SK-N-SH (cell line): ENCODE data around the gene MAN1A1. TPM values are rescaled to one million over a fixed set of nuclear protein-coding genes. Genes with fewer than 3 reads are reported as not detected.

Source experiments
- CTCF ChIA-PET: fragments of 300-600, 350-600 bp; formaldehyde crosslinking; extraction: SDS; loops from one replicate; lab custom pipeline; 2021; lab: Yijun Ruan, JAX
- POLR2A ChIA-PET: fragments of 350-600 bp; sonication (Branson Sonifier 250); formaldehyde crosslinking; extraction: SDS; loops from one replicate; lab custom pipeline; 2020; ENCODE audit warnings: antibody characterized with exemption, inconsistent platforms; lab: Yijun Ruan, JAX
- DNase-seq: peaks from one replicate; pipeline ENCODE4 v3.0.0; 2012
- H2AFZ ChIP-seq: fragments of 200-600 bp; sonication (generic); 2 replicates; pipeline ENCODE4 v1.8.1; 2016; ENCODE audit warnings: antibody characterized with exemption, mild to moderate bottlenecking, low read depth
- H3F3A ChIP-seq: fragments of 200-600 bp; sonication (generic); replicated peaks from 2 replicates; pipeline ENCODE3; 2016; ENCODE audit warnings: antibody characterized with exemption, mild to moderate bottlenecking; ENCODE audit not compliant: insufficient read depth
- H3K27ac ChIP-seq, 2 experiments: fragments of 200-500 bp in 1 of 2; fragments of 200-600 bp in 1 of 2; sonication (Bioruptor generic) in 1 of 2; sonication (generic), shearing (Covaris generic) in 1 of 2; 2 replicates each; pipeline versions ENCODE4 v1.5.1 to v1.6.1; 2014 to 2016; ENCODE audit warnings: low read depth in 2 of 2, inconsistent platforms in 1 of 2, low read length in 1 of 2, mild to moderate bottlenecking in 1 of 2, mixed read lengths in 1 of 2
- H3K27me3 ChIP-seq: fragments of 200-600 bp; sonication (generic), shearing (Covaris generic); 2 replicates; pipeline ENCODE4 v1.6.1; 2016; ENCODE audit warnings: mixed run types; ENCODE audit not compliant: insufficient read depth
- H3K36me3 ChIP-seq, 2 experiments: fragments of 200-500 bp in 1 of 2; fragments of 200-600 bp in 1 of 2; sonication (Bioruptor generic) in 1 of 2; sonication (generic) in 1 of 2; replicated peaks in 1 of 2; 2 replicates each; pipeline versions ENCODE3 to v1.5.1; 2014 to 2016; ENCODE audit warnings: low read length in 1 of 2, mild to moderate bottlenecking in 1 of 2; ENCODE audit not compliant: insufficient read depth in 2 of 2, control insufficient read depth in 1 of 2
- H3K4me1 ChIP-seq, 2 experiments: fragments of 200-500 bp in 1 of 2; fragments of 200-600 bp in 1 of 2; sonication (Bioruptor generic) in 1 of 2; sonication (generic), shearing (Covaris generic) in 1 of 2; 2 replicates each; pipeline versions ENCODE4 v1.5.1 to v1.6.1; 2014 to 2016; ENCODE audit warnings: low read depth in 1 of 2, low read length in 1 of 2, mixed run types in 1 of 2; ENCODE audit not compliant: insufficient read depth in 2 of 2, control insufficient read depth in 1 of 2
- H3K4me2 ChIP-seq: fragments of 200-600 bp; sonication (generic), shearing (Covaris generic); 2 replicates; pipeline ENCODE4 v1.6.1; 2017; ENCODE audit warnings: mixed run types
- H3K4me3 ChIP-seq, 2 experiments: fragments of 200-500 bp in 1 of 2; fragments of 200-600 bp in 1 of 2; sonication (Bioruptor generic) in 1 of 2; sonication (generic), shearing (Covaris generic) in 1 of 2; 2 replicates each; pipeline versions ENCODE4 v1.5.1 to v1.8.1; 2014 to 2016; ENCODE audit warnings: low read depth in 2 of 2, inconsistent platforms in 1 of 2, low read length in 1 of 2, mild to moderate bottlenecking in 1 of 2, mixed read lengths in 1 of 2, moderate library complexity in 1 of 2
- H3K79me2 ChIP-seq: fragments of 200-600 bp; sonication (generic); 2 replicates; pipeline ENCODE4 v1.8.1; 2017; ENCODE audit warnings: mild to moderate bottlenecking; ENCODE audit not compliant: insufficient read depth
- H3K9ac ChIP-seq: fragments of 200-600 bp; sonication (generic); 2 replicates; pipeline ENCODE4 v1.6.1; 2017; ENCODE audit warnings: mixed run types
- H3K9me2 ChIP-seq: fragments of 200-600 bp; sonication (generic); 2 replicates; pipeline ENCODE4 v1.6.1; 2017; ENCODE audit warnings: mixed run types
- H3K9me3 ChIP-seq: fragments of 200-600 bp; sonication (generic); 2 replicates; pipeline ENCODE4 v1.6.1; 2017; ENCODE audit warnings: mixed run types, mild to moderate bottlenecking, moderate library complexity
- H4K20me1 ChIP-seq: fragments of 200-600 bp; sonication (generic); 2 replicates; pipeline ENCODE4 v1.6.1; 2017; ENCODE audit warnings: mild to moderate bottlenecking, mixed run types; ENCODE audit not compliant: insufficient read depth
- ELF1 ChIP-seq: IDR thresholded peaks from 2 replicates; pipeline ENCODE4 v1.4.0; 2012
- FOSL2 ChIP-seq: IDR thresholded peaks from 2 replicates; pipeline ENCODE4 v1.4.0; 2012; ENCODE audit warnings: low read depth, mild to moderate bottlenecking, moderate library complexity, borderline replicate concordance
- FOXJ3 ChIP-seq: sonication (generic); formaldehyde crosslinking; IDR thresholded peaks from 2 replicates; pipeline ENCODE4 v1.5.1; 2020; ENCODE audit warnings: mild to moderate bottlenecking, missing genetic modification reagents
- IRF3 ChIP-seq: fragments of 150-350 bp; IDR thresholded peaks from 2 replicates; pipeline ENCODE4 v1.6.1; 2016; ENCODE audit warnings: mild to moderate bottlenecking, low read depth, low read length
- JUND ChIP-seq: IDR thresholded peaks from 2 replicates; pipeline ENCODE4 v1.4.0; 2012
- MAX ChIP-seq: IDR thresholded peaks from 2 replicates; pipeline ENCODE4 v1.4.0; 2012; ENCODE audit warnings: low read depth
- MEF2A ChIP-seq: IDR thresholded peaks from 2 replicates; pipeline ENCODE4 v1.4.0; 2012; ENCODE audit warnings: low read depth, borderline replicate concordance
- POLR2AphosphoS5 ChIP-seq: IDR thresholded peaks from 2 replicates; pipeline ENCODE4 v1.6.1; 2012; ENCODE audit warnings: low read depth, low read length
- RAD21 ChIP-seq: IDR thresholded peaks from 2 replicates; pipeline ENCODE4 v1.6.1; 2012; ENCODE audit warnings: mild to moderate bottlenecking, low read length
- RXRA ChIP-seq: IDR thresholded peaks from 2 replicates; pipeline ENCODE4 v1.4.0; 2012; ENCODE audit warnings: low read depth, mild to moderate bottlenecking, borderline replicate concordance
- SMC3 ChIP-seq: IDR thresholded peaks from 2 replicates; pipeline ENCODE4 v1.6.1; 2012; ENCODE audit warnings: low read depth, low read length, improper control_type of control experiment
- TCF12 ChIP-seq: IDR thresholded peaks from 2 replicates; pipeline ENCODE4 v1.4.0; 2012
- USF2 ChIP-seq: fragments of 150-350 bp; IDR thresholded peaks from 2 replicates; pipeline ENCODE4 v1.6.1; 2017; ENCODE audit warnings: antibody characterized with exemption, low read length, low read depth, borderline replicate concordance
- WGBS: methylation state at CpG from one replicate; pipeline ENCODE4 v1.1.6; 2017; ENCODE audit warnings: low lambda C conversion rate; 5-methylcytosine and 5-hydroxymethylcytosine counted together
- polyA plus RNA-seq, 3 experiments: library from polyadenylated mRNA; depleted of rRNA; stranded (reverse); fragments of >200 nt; gene quantifications; 2 replicates each; pipeline ENCODE4 v1.2.3, GENCODE V29; 2012

Gene MAN1A1
- polyA plus RNA-seq, 1 of the 3 experiments (the other 2 are of a cell fraction): 28.0 TPM

GRCh38 chr6:119310486-119311036, 39.0 kb downstream of the MAN1A1 start:
- no peak overlapping the region for H3K4me2 ChIP-seq
- peaks cover 12% of the 10 kb centered on the region in 2 experiments for H3K36me3 ChIP-seq
- ChIA-PET CTCF (interaction anchor here (2.0 kb wide), 1 partner anchor 162 kb away, joined by 6 read pairs; no protein-coding TSS in a partner anchor), POLR2A (no interaction called here)
- H2AFZ ChIP-seq: no peak overlapping the region
- no peak overlapping the region for H3K4me3 ChIP-seq
- no peak for DNase-seq
- no peak for TF ChIP-seq RAD21
- TF ChIP-seq FOXJ3 (CRISPR knock-in tag): no peak
- no peak for TF ChIP-seq MAX
- H3K9me3 ChIP-seq: no peaks in the 10 kb centered on the region
- no peaks in the 10 kb centered on the region for H4K20me1 ChIP-seq
- no peaks in the 10 kb centered on the region for H3K27me3 ChIP-seq
- no peak overlapping the region for H3K9ac ChIP-seq
- peak overlapping the region in 1 of 2 experiments; percentile 38; a peak in 1 of 4 replicates for H3K27ac ChIP-seq
- H3K79me2 ChIP-seq: no peaks in the 10 kb centered on the region; the same call in 1 of the 2 replicates
- peaks cover 12 to 18% of the 10 kb centered on the region in 2 experiments; a peak in 3 of 4 replicates for H3K4me1 ChIP-seq
- 97% methylated on average over 8 of the region's 8 CpGs for WGBS
- H3F3A ChIP-seq: peaks cover 30% of the 10 kb centered on the region
- H3K9me2 ChIP-seq: no peaks in the 10 kb centered on the region

- POLR2A ChIA-PET: no interaction called here
- Histone ChIP-seq H3K4me2 (no peak overlapping the region), H3K27me3 (no peaks in the 10 kb centered on the region), H3K36me3 (peaks cover 24 to 25% of the 10 kb centered on the region in 2 experiments), H3F3A (peaks cover 30% of the 10 kb centered on the region), H3K9me3 (no peaks in the 10 kb centered on the region), H3K9ac (no peak overlapping the region), H4K20me1 (no peaks in the 10 kb centered on the region), H3K4me3 (no peak overlapping the region)
- DNase-seq: no peak
- 82% methylated on average over 4 of the region's 4 CpGs for WGBS
- CTCF ChIA-PET: interaction anchor here (0.8 to 1.5 kb wide), 3 partner anchors 19 to 29 kb away, joined by 3 to 4 read pairs (median 3); no protein-coding TSS in a partner anchor
- TF ChIP-seq MAX (no peak), SMC3 (no peak), ELF1 (no peak), POLR2AphosphoS5 (no peak), FOSL2 (no peak), JUND (no peak), RXRA (no peak), RAD21 (no peak), IRF3 (no peak), MEF2A (no peak), TCF12 (no peak), USF2 (no peak)
- TF ChIP-seq, all 33 proteins: peak for 0
- peak overlapping the region; percentile 28 to 68 for H3K27ac ChIP-seq
- no peaks in the 10 kb centered on the region; the same call in 1 of the 2 replicates for H3K79me2 ChIP-seq
- H3K4me1 ChIP-seq: peaks cover 12 to 18% of the 10 kb centered on the region in 2 experiments; a peak in 3 of 4 replicates
- H3K9me2 ChIP-seq: no peaks in the 10 kb centered on the region
- H2AFZ ChIP-seq: no peak overlapping the region
Measured at GRCh38 chr6:119308991-119309657, 40.4 kb downstream of the MAN1A1 start.
